Kidney (tissue), 14 donors: ENCODE measurements around the gene AOPEP. TPM values are rescaled to one million over a fixed set of nuclear protein-coding genes. Genes with fewer than 3 reads are reported as not detected.

ENCODE experiments used
- DNase-seq, 5 donors: peaks; one replicate each; pipeline ENCODE4 v3.0.0-alpha.2; 2013 to 2020
- FAIRE-seq: peaks from 2 replicates; lab custom pipeline; 2012; peaks lifted over from hg19 to GRCh38; lab: Jason Lieb, UNC
- H3K27ac ChIP-seq, 2 donors: one replicate each; pipeline ENCODE4 v1.7.0; 2013; ENCODE audit warnings: low read depth in 2 of 2, low read length in 2 of 2, inconsistent platforms in 1 of 2
- H3K27me3 ChIP-seq: one replicate; pipeline ENCODE4 v1.7.1; 2013; ENCODE audit warnings: low read length, inconsistent platforms; ENCODE audit not compliant: control insufficient read depth, insufficient read depth
- H3K36me3 ChIP-seq, 3 donors: one replicate each; pipeline versions ENCODE4 v1.7.0 to v1.7.1; 2013; ENCODE audit warnings: low read length in 3 of 3, control low read depth in 1 of 3, inconsistent platforms in 1 of 3; ENCODE audit not compliant: insufficient read depth in 3 of 3, control insufficient read depth in 2 of 3
- H3K4me1 ChIP-seq, 3 donors: one replicate each; pipeline versions ENCODE4 v1.7.0 to v1.7.1; 2013; ENCODE audit warnings: low read length in 3 of 3, inconsistent platforms in 1 of 3, low read depth in 1 of 3; ENCODE audit not compliant: control insufficient read depth in 2 of 3, insufficient read depth in 2 of 3
- H3K4me3 ChIP-seq, 3 donors: one replicate each; pipeline versions ENCODE4 v1.7.0 to v1.8.1; 2013; ENCODE audit warnings: low read length in 3 of 3, control low read depth in 1 of 3, inconsistent platforms in 1 of 3
- H3K9ac ChIP-seq, 3 donors: one replicate each; pipeline versions ENCODE4 v1.7.0 to v1.7.1; 2013; ENCODE audit warnings: low read length in 3 of 3, control low read depth in 1 of 3, inconsistent platforms in 1 of 3
- H3K9me3 ChIP-seq, 3 donors: one replicate each; pipeline versions ENCODE4 v1.7.0 to v1.7.1; 2013; ENCODE audit warnings: low read length in 3 of 3, control low read depth in 1 of 3, inconsistent platforms in 1 of 3; ENCODE audit not compliant: control insufficient read depth in 2 of 3, insufficient read depth in 1 of 3
- CTCF ChIP-seq: IDR thresholded peaks from 3 replicates; pipeline ENCODE4 v1.5.1; 2012; ENCODE audit warnings: mild to moderate bottlenecking, moderate library complexity, borderline replicate concordance; ENCODE audit not compliant: insufficient read depth; ENCODE audit errors: extremely low read depth
- intact Hi-C: fragments of 100-400 bp; cut with DNase I; formaldehyde crosslinking; loops from one replicate; pipeline ENCODE4 v1.11.1; 2022
- polyA plus RNA-seq: library from polyadenylated mRNA; stranded (reverse); fragments of 350-450 nt; fragmentation: Illumina TruSeq; extraction: RNeasy Lipid Tissue Mini Kit (QIAGEN cat#74804); gene quantifications from one replicate; pipeline ENCODE4 v1.2.3, GENCODE V29; 2014; ENCODE audit warnings: low read depth, low replicate concordance; ENCODE audit not compliant: insufficient read depth
- total RNA-seq: library from RNA; stranded (reverse); fragmentation: NEBNext Ultra II Directional; extraction: Animal tissue kit (Norgen Biotek cat#: 25700); gene quantifications from one replicate; pipeline ENCODE4 v1.2.1, GENCODE V29; 2021
- donor health status: control.
- donor health status: control.
- donor health status: control.
- donor health status: control.
- donor health status: control.
- donor health status: DM: yes; HTN: yes; CAD: no.
- donor health status: Normal renal cell carcinoma (clear cell type).

AOPEP gene
- total and polyA plus RNA-seq, 2 donors from 2014 or later, result 52.2 to 119 TPM

GRCh38 chr9:95028853-95029219 is 302.3 kb downstream of the AOPEP start:
- FAIRE-seq, result no peak
- H3K9ac ChIP-seq, result peak overlapping the region in 2 of 3 donors; percentile 16 to 29
- peaks cover 0 to 11% (median 6%) of the 10 kb centered on the region in 3 donors for H3K36me3 ChIP-seq
- peaks cover 25 to 66% (median 53%) of the 10 kb centered on the region in 3 donors for H3K4me1 ChIP-seq
- intact Hi-C loops, result no loop called here
- H3K4me3 ChIP-seq, result no peak overlapping the region
- TF ChIP-seq CTCF, result no peak
- no peaks in the 10 kb centered on the region for H3K9me3 ChIP-seq
- peak overlapping the region; percentile 23 to 40 for H3K27ac ChIP-seq
- no peaks in the 10 kb centered on the region for H3K27me3 ChIP-seq
- no peak for DNase-seq

GRCh38 chr9:95029288-95029687 is 302.8 kb downstream of the AOPEP start:
- FAIRE-seq (no peak), DNase-seq (peak in 1 of 5 donors; percentile 43)
- no peaks in the 10 kb centered on the region for H3K27me3 ChIP-seq
- H3K4me3 ChIP-seq, result no peak overlapping the region
- intact Hi-C loops, result no loop called here
- peaks cover 0 to 11% (median 6%) of the 10 kb centered on the region in 3 donors for H3K36me3 ChIP-seq
- peak overlapping the region in 2 of 3 donors; percentile 16 to 47 for H3K9ac ChIP-seq
- H3K9me3 ChIP-seq, result no peaks in the 10 kb centered on the region
- peaks cover 21 to 61% (median 49%) of the 10 kb centered on the region in 3 donors for H3K4me1 ChIP-seq
- peak overlapping the region in 1 of 2 donors; percentile 40 for H3K27ac ChIP-seq
- TF ChIP-seq CTCF, result no peak

GRCh38 chr9:95029720-95030119 is 303.2 kb downstream of the AOPEP start:
- peaks cover 17 to 57% (median 45%) of the 10 kb centered on the region in 3 donors for H3K4me1 ChIP-seq
- no peak overlapping the region for H3K4me3 ChIP-seq
- H3K9ac ChIP-seq, result peak overlapping the region in 1 of 3 donors; percentile 47
- H3K9me3 ChIP-seq, result no peaks in the 10 kb centered on the region
- no peak overlapping the region for H3K27ac ChIP-seq
- H3K36me3 ChIP-seq, result peaks cover 0 to 11% (median 6%) of the 10 kb centered on the region in 3 donors
- TF ChIP-seq CTCF, result no peak
- DNase-seq (no peak), FAIRE-seq (no peak)
- no peaks in the 10 kb centered on the region for H3K27me3 ChIP-seq
- intact Hi-C loops, result no loop called here

- Histone ChIP-seq H3K4me1 (peaks cover 11 to 51% (median 40%) of the 10 kb centered on the region in 3 donors), H3K9me3 (no peaks in the 10 kb centered on the region), H3K9ac (peak overlapping the region in 1 of 3 donors; percentile 9), H3K27ac (peak overlapping the region in 1 of 2 donors; percentile 30), H3K27me3 (no peaks in the 10 kb centered on the region), H3K36me3 (peaks cover 0 to 11% (median 8%) of the 10 kb centered on the region in 3 donors), H3K4me3 (peak overlapping the region in 1 of 3 donors; percentile 16)
- DNase-seq (no peak), FAIRE-seq (no peak)
- no peak for TF ChIP-seq CTCF
- intact Hi-C loops, result no loop called here
Observed at GRCh38 chr9:95030344-95030743, 303.8 kb downstream of the AOPEP start.
